Suppressor macrophage treated with lipopolysaccharide for 1 hour (primary cell): ENCODE results near the gene CTBP2.

ENCODE experiments used
- DNase-seq, 3 donors: peaks; one replicate each; pipeline ENCODE4 v3.0.0-alpha.2; 2020 to 2022

The CTBP2 gene

GRCh38 chr10:125004571-125005311 lies 155.6 kb downstream of the CTBP2 start:
- DNase-seq = no peak

GRCh38 chr10:125003901-125004467 lies 156.4 kb downstream of the CTBP2 start:
- DNase-seq = no peak

- no peak for DNase-seq
These were observed 157.0 kb downstream of the CTBP2 start for GRCh38 chr10:125003146-125003900.

GRCh38 chr10:125002423-125003145 lies 157.8 kb downstream of the CTBP2 start:
- DNase-seq = no peak

- no peak for DNase-seq
These were observed 158.3 kb downstream of the CTBP2 start for GRCh38 chr10:125002047-125002422.

GRCh38 chr10:125001313-125002046 lies 158.9 kb downstream of the CTBP2 start:
- DNase-seq = no peak

- DNase-seq = no peak
These were observed 159.7 kb downstream of the CTBP2 start for GRCh38 chr10:125000366-125001312.

GRCh38 chr10:124999433-125000365 lies 160.7 kb downstream of the CTBP2 start:
- DNase-seq = no peak

GRCh38 chr10:124998624-124999291 lies 161.6 kb downstream of the CTBP2 start:
- no peak for DNase-seq

- DNase-seq = no peak
These were observed 162.4 kb downstream of the CTBP2 start for GRCh38 chr10:124997771-124998623.

- DNase-seq = no peak
These were observed 163.1 kb downstream of the CTBP2 start for GRCh38 chr10:124997306-124997705.

- no peak for DNase-seq
These were observed 163.5 kb downstream of the CTBP2 start for GRCh38 chr10:124996854-124997215.

GRCh38 chr10:124996127-124996853 lies 164.1 kb downstream of the CTBP2 start:
- DNase-seq = no peak

GRCh38 chr10:124995605-124996004 lies 164.8 kb downstream of the CTBP2 start:
- no peak for DNase-seq

- no peak for DNase-seq
These were observed 165.5 kb downstream of the CTBP2 start for GRCh38 chr10:124994573-124995473.

- no peak for DNase-seq
These were observed 166.5 kb downstream of the CTBP2 start for GRCh38 chr10:124993736-124994451.
